Measurements from ENCODE around the gene ICE2. TPM values are rescaled to one million over a fixed set of nuclear protein-coding genes. Genes with fewer than 3 reads are reported as not detected.
"Not testable (repeated sequence)": the region's sequence is repeated elsewhere in the genome, so short reads cannot be mapped to it uniquely, and the experiment has no call there.

The ICE2 gene
- total RNA-seq, 1 experiment from 2014 or later, result 62.8 TPM

GRCh38 chr15:60405399-60405798 is 73.5 kb downstream of the ICE2 start:
- no peak for TF ChIP-seq TCF7L2 (IDR thresholded peaks at IDR 0.05; ENCODE audit: borderline replicate concordance, extremely low read depth, insufficient read depth, insufficient read length)
- no peak for TF ChIP-seq SRF (IDR thresholded peaks at IDR 0.05; ENCODE audit: low read depth)
- no peak for TF ChIP-seq ZNF274 (IDR thresholded peaks at IDR 0.05; ENCODE audit: low read depth, low read length)
- TF ChIP-seq POLR2AphosphoS5 (IDR thresholded peaks at IDR 0.05; ENCODE audit: low read depth, low read length), result no peak
- no peak for TF ChIP-seq SP1 (IDR thresholded peaks at IDR 0.05; ENCODE audit: low read depth)
- no peak overlapping the region for H3K4me3 ChIP-seq (replicated peaks in 1 of 2; ENCODE audit: low read depth in 1 of 2, low read length in 2 of 2)
- no peak overlapping the region for H3K27ac ChIP-seq (ENCODE audit: low read depth, low read length)
- no peaks in the 10 kb centered on the region for H3K36me3 ChIP-seq (ENCODE audit: control insufficient read depth in 1 of 2, insufficient read depth in 2 of 2, low read length in 2 of 2)
- CTCF ChIA-PET, result no interaction called here
- POLR2A ChIA-PET, result interaction anchor here (2.0 to 4.7 kb wide), 3 partner anchors 8 to 31 kb away, joined by 7 to 38 read pairs (median 9); partner anchors contain the start of gene ANXA2
- DNase-seq (ENCODE audit: low read depth, low spot score), result no peak
- RAD21 ChIA-PET (ENCODE audit: low non-redundant PET in 1 of 2, low total read pairs in 2 of 2, uncharacterized antibody in 2 of 2, unreplicated experiment in 2 of 2), result no interaction called here
- H3K9me2 ChIP-seq (ENCODE audit: insufficient read depth), result no peaks in the 10 kb centered on the region
- intact Hi-C loops (cut with micrococcal nuclease), result no loop called here
- peak overlapping the region; percentile 1 for H2AFZ ChIP-seq (ENCODE audit: low read depth, low read length, poor library complexity, severe bottlenecking)
- ATAC-seq, result no peak
- no peaks in the 10 kb centered on the region for H3K27me3 ChIP-seq (ENCODE audit: insufficient read depth, low read length)
- no TSS peak for BruUV-seq (replicated peaks)
- H3K4me1 ChIP-seq (ENCODE audit: control insufficient read depth in 1 of 2, insufficient read depth in 2 of 2, low read length in 2 of 2), result peaks cover 32 to 56% of the 10 kb centered on the region in 2 experiments
- no peak overlapping the region for H3K9ac ChIP-seq (ENCODE audit: low read length)
- no peaks in the 10 kb centered on the region for H3K9me3 ChIP-seq (ENCODE audit: control insufficient read depth in 1 of 2, insufficient read depth in 1 of 2, low read depth in 1 of 2, low read length in 2 of 2)
- H4K20me1 ChIP-seq (ENCODE audit: insufficient read depth), result no peaks in the 10 kb centered on the region
- no peaks in the 10 kb centered on the region for H3K79me2 ChIP-seq (ENCODE audit: insufficient read depth, low read length)
- no peak overlapping the region for H3K4me2 ChIP-seq (ENCODE audit: low read length)

GRCh38 chr15:60404351-60404750 is 74.6 kb downstream of the ICE2 start:
- DNase-seq (ENCODE audit: low read depth, low spot score); H2AFZ ChIP-seq (ENCODE audit: low read depth, low read length, poor library complexity, severe bottlenecking); H3K9ac ChIP-seq (ENCODE audit: low read length); CTCF ChIA-PET; H3K27ac ChIP-seq (ENCODE audit: low read depth, low read length); H3K9me2 ChIP-seq (ENCODE audit: insufficient read depth); H4K20me1 ChIP-seq (ENCODE audit: insufficient read depth); H3K27me3 ChIP-seq (ENCODE audit: insufficient read depth, low read length); ATAC-seq; H3K9me3 ChIP-seq (ENCODE audit: control insufficient read depth in 1 of 2, insufficient read depth in 1 of 2, low read depth in 1 of 2, low read length in 2 of 2); H3K4me2 ChIP-seq (ENCODE audit: low read length); POLR2A ChIA-PET; intact Hi-C loops (cut with micrococcal nuclease); BruUV-seq (replicated peaks); H3K36me3 ChIP-seq (ENCODE audit: control insufficient read depth in 1 of 2, insufficient read depth in 2 of 2, low read length in 2 of 2); H3K79me2 ChIP-seq (ENCODE audit: insufficient read depth, low read length); H3K4me3 ChIP-seq (replicated peaks in 1 of 2; ENCODE audit: low read depth in 1 of 2, low read length in 2 of 2); RAD21 ChIA-PET (ENCODE audit: low non-redundant PET in 1 of 2, low total read pairs in 2 of 2, uncharacterized antibody in 2 of 2, unreplicated experiment in 2 of 2): not testable (repeated sequence)
- H3K4me1 ChIP-seq (ENCODE audit: control insufficient read depth in 1 of 2, insufficient read depth in 2 of 2, low read length in 2 of 2), result peaks cover 42 to 66% of the 10 kb centered on the region in 2 experiments

All from HCT116 (cell line).